HG03439 (cell line): ENCODE results near the gene ARHGAP31.
"Not testable (repeated sequence)": the region's sequence is repeated elsewhere in the genome, so short reads cannot be mapped to it uniquely, and the experiment has no call there.

Source experiments
- ATAC-seq: cut with Tn5 transposase; IDR thresholded peaks from one replicate; pipeline ENCODE4 v1.9.1; 2021; ENCODE audit warnings: mild to moderate bottlenecking, moderate library complexity; ENCODE audit not compliant: unreplicated experiment

ARHGAP31 gene

GRCh38 chr3:119315600-119316312, 21.6 kb downstream of the ARHGAP31 start:
- no peak for ATAC-seq

GRCh38 chr3:119316313-119316670, 22.1 kb downstream of the ARHGAP31 start:
- no peak for ATAC-seq

- no peak for ATAC-seq
Measured at GRCh38 chr3:119318876-119319275, 24.7 kb downstream of the ARHGAP31 start.

GRCh38 chr3:119319311-119319710, 25.1 kb downstream of the ARHGAP31 start:
- no peak for ATAC-seq

GRCh38 chr3:119320785-119321184, 26.6 kb downstream of the ARHGAP31 start:
- ATAC-seq: not testable (repeated sequence)

- peak; percentile 24 for ATAC-seq
Measured at GRCh38 chr3:119322021-119322834, 28.0 kb downstream of the ARHGAP31 start.

- ATAC-seq: peak; percentile 88
Measured at GRCh38 chr3:119322835-119323722, 28.9 kb downstream of the ARHGAP31 start.

GRCh38 chr3:119323723-119324085, 29.5 kb downstream of the ARHGAP31 start:
- ATAC-seq: no peak

GRCh38 chr3:119324899-119325298, 30.7 kb downstream of the ARHGAP31 start:
- no peak for ATAC-seq

- ATAC-seq: no peak
Measured at GRCh38 chr3:119326976-119327375, 32.8 kb downstream of the ARHGAP31 start.

GRCh38 chr3:119329551-119329950, 35.4 kb downstream of the ARHGAP31 start:
- ATAC-seq: no peak

- no peak for ATAC-seq
Measured at GRCh38 chr3:119330181-119330580, 36.0 kb downstream of the ARHGAP31 start.

GRCh38 chr3:119330858-119331257, 36.7 kb downstream of the ARHGAP31 start:
- no peak for ATAC-seq

GRCh38 chr3:119331661-119332060, 37.5 kb downstream of the ARHGAP31 start:
- no peak for ATAC-seq

GRCh38 chr3:119333773-119334509, 39.8 kb downstream of the ARHGAP31 start:
- no peak for ATAC-seq

GRCh38 chr3:119336823-119337222, 42.6 kb downstream of the ARHGAP31 start:
- no peak for ATAC-seq

GRCh38 chr3:119337407-119337806, 43.2 kb downstream of the ARHGAP31 start:
- not testable (repeated sequence) for ATAC-seq

GRCh38 chr3:119338754-119339153, 44.6 kb downstream of the ARHGAP31 start:
- no peak for ATAC-seq

GRCh38 chr3:119340014-119340413, 45.8 kb downstream of the ARHGAP31 start:
- no peak for ATAC-seq

GRCh38 chr3:119340446-119340845, 46.3 kb downstream of the ARHGAP31 start:
- ATAC-seq: no peak

GRCh38 chr3:119342176-119342575, 48.0 kb downstream of the ARHGAP31 start:
- no peak for ATAC-seq
